H1 (cell line): Measurements from ENCODE around the gene ELL. TPM values are rescaled to one million over a fixed set of nuclear protein-coding genes. Genes with fewer than 3 reads are reported as not detected.

Source experiments
- CHD7 ChIP-seq: fragments of 300-600 bp; sonication (generic); IDR thresholded peaks from 2 replicates; pipeline ENCODE4 v1.7.1; 2012; ENCODE audit warnings: low read length, moderate library complexity, mild to moderate bottlenecking, inconsistent platforms; ENCODE audit not compliant: insufficient replicate concordance
- EP300 ChIP-seq, 2 experiments: IDR thresholded peaks; 1 replicate in 1 of 2; 2 replicates in 1 of 2; pipeline ENCODE4 v1.6.1; 2011 to 2012; ENCODE audit warnings: low read depth in 2 of 2, low read length in 2 of 2, mild to moderate bottlenecking in 2 of 2, borderline replicate concordance in 1 of 2, inconsistent platforms in 1 of 2, moderate library complexity in 1 of 2
- EZH2 ChIP-seq: fragments of 200-600 bp; sonication (generic); IDR thresholded peaks from 2 replicates; pipeline ENCODE4 v1.7.1; 2012; ENCODE audit warnings: low read depth, mild to moderate bottlenecking, moderate library complexity, low read length, inconsistent platforms; ENCODE audit not compliant: severe bottlenecking
- PHF8 ChIP-seq: fragments of 200-600 bp; sonication (generic); conservative IDR thresholded peaks from 2 replicates; pipeline ENCODE4 v1.7.1; 2012; ENCODE audit warnings: low read depth, mild to moderate bottlenecking, inconsistent platforms, low read length, moderate library complexity
- RBBP5 ChIP-seq: IDR thresholded peaks from 2 replicates; pipeline ENCODE4 v1.7.1; 2012; ENCODE audit warnings: low read depth, mild to moderate bottlenecking, inconsistent platforms, low read length, moderate library complexity, borderline replicate concordance
- SRF ChIP-seq: IDR thresholded peaks from 2 replicates; pipeline ENCODE4 v1.6.1; 2011; ENCODE audit warnings: mild to moderate bottlenecking, low read depth, low read length, moderate library complexity
- TAF1 ChIP-seq: IDR thresholded peaks from 2 replicates; pipeline ENCODE4 v1.6.1; 2011; ENCODE audit warnings: mild to moderate bottlenecking, low read depth, low read length
- TCF12 ChIP-seq: IDR thresholded peaks from 2 replicates; pipeline ENCODE4 v1.6.1; 2011; ENCODE audit warnings: low read depth, mild to moderate bottlenecking, low read length
- USF2 ChIP-seq: IDR thresholded peaks from 2 replicates; pipeline ENCODE4 v1.6.1; 2011; ENCODE audit warnings: low read length, improper control_type of control experiment
- polyA plus RNA-seq, 7 experiments: library from polyadenylated mRNA; depleted of rRNA in 3 of 7; stranded (reverse) in 5 of 7; unstranded in 2 of 7; fragments of >200 nt in 5 of 7; fragments of 200-250 nt in 2 of 7; gene quantifications; 1 replicate in 5 of 7; 2 replicates in 1 of 7; 4 replicates in 1 of 7; pipeline versions ENCODE4 v1.2.1 to v1.2.3, GENCODE V29; 2011 to 2013; ENCODE audit warnings: missing spikeins in 2 of 7, mixed read lengths in 2 of 7
- total RNA-seq: library from RNA; stranded (reverse); fragmentation: NEBNext Ultra II Directional; extraction: Animal tissue kit (Norgen Biotek cat#: 25700); gene quantifications from 2 replicates; pipeline ENCODE4 v1.2.1, GENCODE V29; 2021

The ELL gene
- total and polyA plus RNA-seq, 2 of the 8 experiments (the other 6 are each of a cell fraction or from before 2014, with no cell fraction given), result 5.2 to 10.5 TPM

DNA sequence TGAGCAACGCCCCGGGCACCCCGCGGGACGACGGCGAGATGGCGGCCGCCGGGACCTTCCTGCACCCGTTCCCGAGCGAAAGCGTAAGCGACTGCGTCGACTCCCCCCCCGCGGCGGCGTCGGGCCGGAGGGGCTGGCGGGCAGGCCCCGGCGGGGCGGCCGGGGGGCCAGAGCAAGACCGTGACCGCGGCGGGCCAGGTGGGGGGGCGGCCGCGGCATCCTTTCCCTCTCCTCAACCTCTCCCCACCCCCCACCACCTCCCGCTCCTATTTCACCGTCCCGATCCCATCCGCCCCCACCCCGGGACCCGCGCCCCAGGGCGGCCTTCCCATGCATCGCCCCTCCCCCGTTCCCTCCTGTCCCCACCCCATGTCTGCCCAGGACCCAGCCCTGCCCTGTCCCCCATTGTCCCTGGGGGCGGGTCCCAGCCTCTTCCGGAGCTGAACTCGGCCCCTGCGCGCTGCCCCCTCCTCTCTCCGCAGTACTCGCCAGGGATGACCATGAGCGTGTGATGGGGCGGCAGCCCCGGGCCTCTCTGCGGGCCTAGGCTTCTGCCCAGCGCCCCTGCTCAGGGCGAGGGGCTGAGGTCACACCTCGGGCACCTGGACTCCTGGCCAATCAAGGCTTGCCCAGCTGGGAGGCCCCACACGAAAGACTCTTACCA lies 88.0 kb downstream of the ELL start (continued):
- TF ChIP-seq CHD7, result no peak
- no peak for TF ChIP-seq SRF
- no peak for TF ChIP-seq EZH2
- no peak for TF ChIP-seq TCF12
- TF ChIP-seq EP300 (IDR thresholded peaks at IDR 0.05; ENCODE audit: borderline replicate concordance in 1 of 2, low read depth in 2 of 2, low read length in 2 of 2), result no peak
- 0 out of 2 replicates have a peak, but pooled peaks have one; percentile 4 for TF ChIP-seq RBBP5
- no peak for TF ChIP-seq TAF1
- TF ChIP-seq PHF8, result no peak
- no peak for TF ChIP-seq USF2
